IMR-90 (cell line): ENCODE results near the gene CCDC137. TPM values are rescaled to one million over a fixed set of nuclear protein-coding genes. Genes with fewer than 3 reads are reported as not detected.

Experiments used
- ATAC-seq: fragments of 200-7000 bp; cut with Tn5 transposase; 2 replicates; pipeline ENCODE4 v1.9.1; 2020; ENCODE audit warnings: low read depth, mild to moderate bottlenecking, moderate library complexity
- BruUV-seq: library from RNA; stranded (reverse); fragments of 400-500 nt; replicated peaks from 2 replicates; lab custom pipeline; 2021; lab: Mats Ljungman, UMichigan
- CTCF ChIA-PET: fragments of 300-600 bp; formaldehyde crosslinking; extraction: SDS; loops from one replicate; lab custom pipeline; 2021; ENCODE audit warnings: antibody characterized with exemption; lab: Yijun Ruan, JAX
- POLR2A ChIA-PET: fragments of 300-600 bp; sonication (Branson Sonifier 250); formaldehyde crosslinking; loops from one replicate; lab custom pipeline; 2022; ENCODE audit warnings: antibody characterized with exemption; ENCODE audit not compliant: unreplicated experiment; lab: Charles Lee
- DNase-seq: peaks from one replicate; pipeline ENCODE4 v3.0.0; 2013
- H2AFZ ChIP-seq: replicated peaks from 2 replicates; pipeline ENCODE3; 2013; ENCODE audit warnings: low read length, mild to moderate bottlenecking; ENCODE audit not compliant: poor library complexity
- H2AK5ac ChIP-seq: 2 replicates; pipeline ENCODE4 v1.6.1; 2013; ENCODE audit warnings: low read depth, low read length, inconsistent platforms
- H2AK9ac ChIP-seq: replicated peaks from 2 replicates; pipeline ENCODE3; 2013; ENCODE audit warnings: mild to moderate bottlenecking, low read depth, low read length, moderate library complexity; ENCODE audit not compliant: poor library complexity
- H2BK120ac ChIP-seq: 2 replicates; pipeline ENCODE4 v1.6.1; 2013; ENCODE audit warnings: low read depth, low read length, inconsistent platforms
- H2BK15ac ChIP-seq: 3 replicates; pipeline ENCODE4 v1.6.1; 2013; ENCODE audit warnings: low read depth, low read length, inconsistent platforms
- H2BK20ac ChIP-seq: 2 replicates; pipeline ENCODE4 v1.6.1; 2013; ENCODE audit warnings: low read depth, mild to moderate bottlenecking, inconsistent platforms, low read length, moderate library complexity
- H2BK5ac ChIP-seq: 2 replicates; pipeline ENCODE4 v1.6.1; 2013; ENCODE audit warnings: mild to moderate bottlenecking, low read depth, low read length, inconsistent platforms; ENCODE audit not compliant: poor library complexity, severe bottlenecking
- H3K14ac ChIP-seq: replicated peaks from 2 replicates; pipeline ENCODE4 v1.6.1; 2013; ENCODE audit warnings: low read depth, low read length, inconsistent platforms
- H3K18ac ChIP-seq: 2 replicates; pipeline ENCODE4 v1.6.1; 2013; ENCODE audit warnings: low read depth, low read length, control low read depth
- H3K23ac ChIP-seq: 2 replicates; pipeline ENCODE4 v1.6.1; 2013; ENCODE audit warnings: low read depth, low read length, inconsistent platforms
- H3K27ac ChIP-seq: 2 replicates; pipeline ENCODE4 v1.5.1; 2013; ENCODE audit warnings: mild to moderate bottlenecking, control low read depth, low read length; ENCODE audit not compliant: insufficient read depth
- H3K27me3 ChIP-seq: 2 replicates; pipeline ENCODE4 v1.6.1; 2013; ENCODE audit warnings: low read length; ENCODE audit not compliant: control insufficient read depth, insufficient read depth
- H3K36me3 ChIP-seq: 2 replicates; pipeline ENCODE4 v1.6.1; 2013; ENCODE audit warnings: low read length, mixed read lengths; ENCODE audit not compliant: control insufficient read depth, insufficient read depth
- H3K4ac ChIP-seq: 2 replicates; pipeline ENCODE4 v1.6.1; 2013; ENCODE audit warnings: low read depth, low read length, inconsistent platforms
- H3K4me1 ChIP-seq: 2 replicates; pipeline ENCODE4 v1.6.1; 2013; ENCODE audit warnings: low read length, mixed read lengths; ENCODE audit not compliant: control insufficient read depth, insufficient read depth
- H3K4me2 ChIP-seq: 2 replicates; pipeline ENCODE4 v1.6.1; 2013; ENCODE audit warnings: low read depth, mild to moderate bottlenecking, control low read depth, low read length, moderate library complexity
- H3K4me3 ChIP-seq: 2 replicates; pipeline ENCODE4 v1.5.1; 2013; ENCODE audit warnings: low read depth, mild to moderate bottlenecking, control low read depth, low read length, moderate library complexity; ENCODE audit not compliant: insufficient read depth
- H3K56ac ChIP-seq: 2 replicates; pipeline ENCODE4 v1.6.1; 2013; ENCODE audit warnings: low read length, inconsistent platforms; ENCODE audit not compliant: insufficient read depth; ENCODE audit errors: extremely low read depth
- H3K79me1 ChIP-seq, 2 experiments: 2 replicates each; pipeline ENCODE4 v1.6.1; 2013; ENCODE audit warnings: low read length in 2 of 2, inconsistent platforms in 1 of 2, low read depth in 1 of 2
- H3K9ac ChIP-seq: 2 replicates; pipeline ENCODE4 v1.6.1; 2013; ENCODE audit warnings: low read depth, low read length, control low read depth
- H3K9me1 ChIP-seq: 2 replicates; pipeline ENCODE4 v1.6.1; 2013; ENCODE audit warnings: low read length, inconsistent platforms; ENCODE audit not compliant: insufficient read depth
- H3K9me3 ChIP-seq: 2 replicates; pipeline ENCODE4 v1.6.1; 2013; ENCODE audit warnings: low read length; ENCODE audit not compliant: control insufficient read depth, insufficient read depth
- H4K20me1 ChIP-seq: 2 replicates; pipeline ENCODE4 v1.6.1; 2013; ENCODE audit warnings: low read length, inconsistent platforms; ENCODE audit not compliant: insufficient read depth
- H4K5ac ChIP-seq: 2 replicates; pipeline ENCODE4 v1.6.1; 2013; ENCODE audit warnings: mild to moderate bottlenecking, low read depth, low read length, control low read depth
- H4K8ac ChIP-seq, 2 experiments: 2 replicates each; pipeline ENCODE4 v1.6.1; 2013; ENCODE audit warnings: low read depth in 2 of 2, low read length in 2 of 2, control low read depth in 1 of 2, inconsistent platforms in 1 of 2
- H4K91ac ChIP-seq: 2 replicates; pipeline ENCODE4 v1.6.1; 2013; ENCODE audit warnings: low read depth, low read length, inconsistent platforms; ENCODE audit not compliant: insufficient read depth
- MAFK ChIP-seq: IDR thresholded peaks from 2 replicates; pipeline ENCODE4 v1.6.1; 2012; ENCODE audit warnings: low read depth, low read length, improper control_type of control experiment
- NFE2L2 ChIP-seq: fragments of 150-350 bp; IDR thresholded peaks from 2 replicates; pipeline ENCODE4 v1.6.1; 2016; ENCODE audit warnings: low read depth, mild to moderate bottlenecking, low read length
- RAD21 ChIP-seq: IDR thresholded peaks from 2 replicates; pipeline ENCODE4 v1.6.1; 2012; ENCODE audit warnings: low read length, improper control_type of control experiment
- RFX5 ChIP-seq: IDR thresholded peaks from 2 replicates; pipeline ENCODE4 v1.8.0; 2012; ENCODE audit warnings: low read depth, mild to moderate bottlenecking, low read length, moderate library complexity
- WGBS, 2 experiments: methylation state at CpG; one replicate each; pipeline versions ENCODE4 v1.1.5 to v1.1.7; 2013; ENCODE audit warnings: missing lambda C conversion rate in 2 of 2; ENCODE audit not compliant: insufficient read length in 1 of 2; ENCODE audit errors: extremely low coverage in 2 of 2; 5-methylcytosine and 5-hydroxymethylcytosine counted together
- dilution Hi-C: fragments of 300-500 bp; cut with HindIII; formaldehyde crosslinking; loops from one replicate; pipeline ENCODE4 v1.14.3; 2018; ENCODE audit warnings: low sequenced_read_pairs; ENCODE audit not compliant: unreplicated experiment
- in situ Hi-C: fragments of 300-500 bp; cut with MboI; formaldehyde crosslinking; loops from 3 replicates; pipeline ENCODE4 v1.14.3; 2019; ENCODE audit warnings: low sequenced_read_pairs, inconsistent platforms, mixed read lengths
- intact Hi-C: fragments of 100-400 bp; cut with micrococcal nuclease; formaldehyde crosslinking; loops from 2 replicates; pipeline ENCODE4 v1.10.0; 2022
- polyA plus RNA-seq, 3 experiments: library from polyadenylated mRNA; depleted of rRNA; stranded (reverse); fragments of >200 nt; gene quantifications; 2 replicates each; pipeline ENCODE4 v1.2.3, GENCODE V29; 2012; ENCODE audit warnings: low replicate concordance in 1 of 3
- total RNA-seq: library from RNA; depleted of rRNA; stranded (reverse); fragments of >200 nt; gene quantifications from 2 replicates; pipeline ENCODE4 v1.2.3, GENCODE V29; 2012
- TF ChIP-seq, protein P1 (sequence below): conservative IDR thresholded peaks from 2 replicates; pipeline ENCODE4 v1.5.1; 2012; ENCODE audit warnings: mild to moderate bottlenecking, low read depth, low read length, improper control_type of control experiment
- TF ChIP-seq, protein P2 (sequence below): fragments of 150-350 bp; IDR thresholded peaks from 2 replicates; pipeline ENCODE4 v1.6.1; 2016; ENCODE audit warnings: low read depth, mild to moderate bottlenecking, low read length, moderate library complexity, borderline replicate concordance
- TF ChIP-seq, protein P3 (sequence below): fragments of 150-350 bp; IDR thresholded peaks from 2 replicates; pipeline ENCODE4 v1.6.1; 2017; ENCODE audit warnings: mild to moderate bottlenecking, antibody characterized with exemption, low read length, low read depth

Gene CCDC137
- total and polyA plus RNA-seq, 2 of the 4 experiments (the other 2 are of a cell fraction), result 7.5 to 18.4 TPM

DNA sequence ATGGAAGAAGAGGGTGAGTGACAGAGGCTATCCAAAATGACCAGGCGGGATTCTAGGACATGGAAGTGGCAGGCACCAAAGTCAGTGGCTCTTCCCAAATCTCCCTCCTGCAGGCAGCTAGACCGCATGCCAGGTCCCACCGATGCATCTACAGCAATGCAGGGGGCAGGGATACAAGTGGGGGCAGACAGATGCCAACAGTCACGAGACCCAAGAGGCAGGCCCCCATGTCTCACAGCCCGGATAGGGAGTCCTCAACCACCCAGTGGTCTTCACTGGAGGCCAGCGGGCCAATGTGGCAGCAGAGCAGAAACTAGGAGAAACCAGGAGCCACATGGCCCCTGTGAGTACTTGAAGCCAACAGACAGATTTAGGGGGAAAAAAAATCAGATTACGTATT is 49.7 kb upstream of the CCDC137 start:
- Histone ChIP-seq H3K9me3 (no peaks in the 10 kb centered on the region), H3K9me1 (peaks cover 10% of the 10 kb centered on the region; the same call in 1 of the 2 replicates), H2BK120ac (no peak overlapping the region), H3K9ac (no peak overlapping the region), H2AFZ (no peak overlapping the region), H3K4me3 (no peak overlapping the region), H3K18ac (no peak overlapping the region), H3K14ac (no peak overlapping the region), H2BK15ac (no peak overlapping the region), H4K8ac (no peak overlapping the region), H2BK20ac (no peak overlapping the region), H3K79me1 (peaks cover 28 to 63% of the 10 kb centered on the region in 2 experiments), H3K36me3 (peaks cover 44% of the 10 kb centered on the region), H3K23ac (no peak overlapping the region), H4K5ac (no peak overlapping the region), H4K20me1 (peaks cover 53% of the 10 kb centered on the region), H2AK9ac (no peak overlapping the region), H4K91ac (no peak overlapping the region), H3K4me1 (peaks cover 4% of the 10 kb centered on the region), H3K27me3 (no peaks in the 10 kb centered on the region), H3K4ac (no peak overlapping the region), H3K27ac (no peak overlapping the region), H2BK5ac (no peak overlapping the region), H3K56ac (no peak overlapping the region), H3K4me2 (no peak overlapping the region), H2AK5ac (no peak overlapping the region)
- no TSS peak for BruUV-seq
- WGBS, 2 experiments, result 96% methylated on average over 4 of the region's 7 CpGs; no CpG with 5 or more reads in 1 of the 2 experiments
- no peak for DNase-seq
- ChIA-PET CTCF (no interaction called here), POLR2A (no interaction called here)
- in situ Hi-C loops, result no loop called here
- dilution Hi-C loops, result no loop called here
- no peak for ATAC-seq
- intact Hi-C loops, result no loop called here
- TF ChIP-seq NFE2L2 (no peak), RAD21 (no peak), RFX5 (no peak), MAFK (no peak)
- TF ChIP-seq, protein P1, sequence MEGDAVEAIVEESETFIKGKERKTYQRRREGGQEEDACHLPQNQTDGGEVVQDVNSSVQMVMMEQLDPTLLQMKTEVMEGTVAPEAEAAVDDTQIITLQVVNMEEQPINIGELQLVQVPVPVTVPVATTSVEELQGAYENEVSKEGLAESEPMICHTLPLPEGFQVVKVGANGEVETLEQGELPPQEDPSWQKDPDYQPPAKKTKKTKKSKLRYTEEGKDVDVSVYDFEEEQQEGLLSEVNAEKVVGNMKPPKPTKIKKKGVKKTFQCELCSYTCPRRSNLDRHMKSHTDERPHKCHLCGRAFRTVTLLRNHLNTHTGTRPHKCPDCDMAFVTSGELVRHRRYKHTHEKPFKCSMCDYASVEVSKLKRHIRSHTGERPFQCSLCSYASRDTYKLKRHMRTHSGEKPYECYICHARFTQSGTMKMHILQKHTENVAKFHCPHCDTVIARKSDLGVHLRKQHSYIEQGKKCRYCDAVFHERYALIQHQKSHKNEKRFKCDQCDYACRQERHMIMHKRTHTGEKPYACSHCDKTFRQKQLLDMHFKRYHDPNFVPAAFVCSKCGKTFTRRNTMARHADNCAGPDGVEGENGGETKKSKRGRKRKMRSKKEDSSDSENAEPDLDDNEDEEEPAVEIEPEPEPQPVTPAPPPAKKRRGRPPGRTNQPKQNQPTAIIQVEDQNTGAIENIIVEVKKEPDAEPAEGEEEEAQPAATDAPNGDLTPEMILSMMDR, result no peak
- TF ChIP-seq, protein P2, sequence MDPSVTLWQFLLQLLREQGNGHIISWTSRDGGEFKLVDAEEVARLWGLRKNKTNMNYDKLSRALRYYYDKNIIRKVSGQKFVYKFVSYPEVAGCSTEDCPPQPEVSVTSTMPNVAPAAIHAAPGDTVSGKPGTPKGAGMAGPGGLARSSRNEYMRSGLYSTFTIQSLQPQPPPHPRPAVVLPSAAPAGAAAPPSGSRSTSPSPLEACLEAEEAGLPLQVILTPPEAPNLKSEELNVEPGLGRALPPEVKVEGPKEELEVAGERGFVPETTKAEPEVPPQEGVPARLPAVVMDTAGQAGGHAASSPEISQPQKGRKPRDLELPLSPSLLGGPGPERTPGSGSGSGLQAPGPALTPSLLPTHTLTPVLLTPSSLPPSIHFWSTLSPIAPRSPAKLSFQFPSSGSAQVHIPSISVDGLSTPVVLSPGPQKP, result no peak
- TF ChIP-seq, protein P3, sequence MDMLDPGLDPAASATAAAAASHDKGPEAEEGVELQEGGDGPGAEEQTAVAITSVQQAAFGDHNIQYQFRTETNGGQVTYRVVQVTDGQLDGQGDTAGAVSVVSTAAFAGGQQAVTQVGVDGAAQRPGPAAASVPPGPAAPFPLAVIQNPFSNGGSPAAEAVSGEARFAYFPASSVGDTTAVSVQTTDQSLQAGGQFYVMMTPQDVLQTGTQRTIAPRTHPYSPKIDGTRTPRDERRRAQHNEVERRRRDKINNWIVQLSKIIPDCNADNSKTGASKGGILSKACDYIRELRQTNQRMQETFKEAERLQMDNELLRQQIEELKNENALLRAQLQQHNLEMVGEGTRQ, result no peak
